ENCODE results near the gene DNAAF5.

DNAAF5 gene

GRCh38 chr7:779480-779879, 53.0 kb downstream of the DNAAF5 start:
- Histone ChIP-seq H3K9ac (no peak overlapping the region), H3K4me3 (IDR thresholded peaks at IDR 0.05; ENCODE audit: insufficient read depth, low read depth, low read length) (no peak overlapping the region), H3K4me1 (ENCODE audit: low read depth, poor library complexity, severe bottlenecking) (no peaks in the 10 kb centered on the region), H3K79me2 (ENCODE audit: insufficient read depth, low read depth) (no peaks in the 10 kb centered on the region), H3K4me2 (no peak overlapping the region), H3K27ac (no peak overlapping the region), H2AFZ (ENCODE audit: low read depth) (no peak overlapping the region), H3K27me3 (ENCODE audit: insufficient read depth, low read depth) (no peaks in the 10 kb centered on the region), H3K36me3 (ENCODE audit: insufficient read depth) (no peaks in the 10 kb centered on the region; the same call in 1 of the 2 replicates), H4K20me1 (ENCODE audit: insufficient read depth) (no peaks in the 10 kb centered on the region)
- no peak for TF ChIP-seq CTCF (conservative IDR thresholded peaks at IDR 0.05; ENCODE audit: low read depth, low read length)

- Histone ChIP-seq H4K20me1 (ENCODE audit: insufficient read depth) (no peaks in the 10 kb centered on the region), H2AFZ (ENCODE audit: low read depth) (no peak overlapping the region), H3K27me3 (ENCODE audit: insufficient read depth, low read depth) (no peaks in the 10 kb centered on the region), H3K4me1 (ENCODE audit: low read depth, poor library complexity, severe bottlenecking) (no peaks in the 10 kb centered on the region), H3K9ac (no peak overlapping the region), H3K79me2 (ENCODE audit: insufficient read depth, low read depth) (no peaks in the 10 kb centered on the region), H3K27ac (no peak overlapping the region), H3K4me2 (no peak overlapping the region), H3K4me3 (IDR thresholded peaks at IDR 0.05; ENCODE audit: insufficient read depth, low read depth, low read length) (no peak overlapping the region), H3K36me3 (ENCODE audit: insufficient read depth) (no peaks in the 10 kb centered on the region; the same call in 1 of the 2 replicates)
- no peak for TF ChIP-seq CTCF (conservative IDR thresholded peaks at IDR 0.05; ENCODE audit: low read depth, low read length)
These were observed 53.6 kb downstream of the DNAAF5 start for GRCh38 chr7:780081-780480.

- Histone ChIP-seq H2AFZ (ENCODE audit: low read depth) (no peak overlapping the region), H3K4me1 (ENCODE audit: low read depth, poor library complexity, severe bottlenecking) (no peaks in the 10 kb centered on the region), H3K9ac (no peak overlapping the region), H3K4me2 (no peak overlapping the region), H3K27ac (no peak overlapping the region), H3K79me2 (ENCODE audit: insufficient read depth, low read depth) (no peaks in the 10 kb centered on the region), H4K20me1 (ENCODE audit: insufficient read depth) (no peaks in the 10 kb centered on the region), H3K4me3 (IDR thresholded peaks at IDR 0.05; ENCODE audit: insufficient read depth, low read depth, low read length) (no peak overlapping the region), H3K36me3 (ENCODE audit: insufficient read depth) (no peaks in the 10 kb centered on the region; the same call in 1 of the 2 replicates), H3K27me3 (ENCODE audit: insufficient read depth, low read depth) (no peaks in the 10 kb centered on the region)
- no peak for TF ChIP-seq CTCF (conservative IDR thresholded peaks at IDR 0.05; ENCODE audit: low read depth, low read length)
These were observed 54.0 kb downstream of the DNAAF5 start for GRCh38 chr7:780516-780915.

GRCh38 chr7:781186-781849, 54.8 kb downstream of the DNAAF5 start:
- no peaks in the 10 kb centered on the region for H3K79me2 ChIP-seq (ENCODE audit: insufficient read depth, low read depth)
- no peak overlapping the region for H3K9ac ChIP-seq
- H3K27ac ChIP-seq = no peak overlapping the region
- no peak overlapping the region for H3K4me3 ChIP-seq (IDR thresholded peaks at IDR 0.05; ENCODE audit: insufficient read depth, low read depth, low read length)
- no peak overlapping the region for H3K4me2 ChIP-seq
- no peaks in the 10 kb centered on the region for H4K20me1 ChIP-seq (ENCODE audit: insufficient read depth)
- no peaks in the 10 kb centered on the region for H3K27me3 ChIP-seq (ENCODE audit: insufficient read depth, low read depth)
- H3K36me3 ChIP-seq (ENCODE audit: insufficient read depth) = no peaks in the 10 kb centered on the region
- TF ChIP-seq CTCF (conservative IDR thresholded peaks at IDR 0.05; ENCODE audit: low read depth, low read length) = no peak
- H3K4me1 ChIP-seq (ENCODE audit: low read depth, poor library complexity, severe bottlenecking) = no peaks in the 10 kb centered on the region
- no peak overlapping the region for H2AFZ ChIP-seq (ENCODE audit: low read depth)
